NCI-H1694 treated with DMSO at 0.1 percent for 48 hours (cell line): ENCODE data around the gene C22orf15.

Source experiments
- DNase-seq: peaks from one replicate; lab custom pipeline; 2025; lab: John Stamatoyannopoulos, UW

C22orf15 gene

GRCh38 chr22:23789121-23789520 lies 26.3 kb downstream of the C22orf15 start:
- no peak for DNase-seq

GRCh38 chr22:23789638-23790037 lies 26.8 kb downstream of the C22orf15 start:
- no peak for DNase-seq

GRCh38 chr22:23790819-23791737 lies 28.3 kb downstream of the C22orf15 start:
- no peak for DNase-seq

GRCh38 chr22:23791738-23792645 lies 29.2 kb downstream of the C22orf15 start:
- no peak for DNase-seq

DNA sequence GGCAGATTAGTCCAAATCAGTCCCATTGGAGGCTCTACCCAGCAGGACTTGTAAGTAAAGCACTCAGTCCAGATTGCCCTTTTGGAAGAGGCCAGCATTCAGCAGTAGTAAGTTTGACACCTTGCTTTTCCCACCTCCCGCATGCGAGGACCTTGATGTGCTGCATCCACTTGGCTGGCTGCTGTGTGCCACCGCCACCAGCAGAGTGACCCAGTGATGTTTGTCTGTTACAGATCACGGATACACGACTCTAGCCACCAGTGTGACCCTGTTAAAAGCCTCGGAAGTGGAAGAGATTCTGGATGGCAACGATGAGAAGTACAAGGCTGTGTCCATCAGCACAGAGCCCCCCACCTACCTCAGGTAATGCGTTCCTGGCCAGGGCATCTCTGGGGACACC lies 30.5 kb downstream of the C22orf15 start:
- DNase-seq: no peak

GRCh38 chr22:23796461-23796860 lies 33.7 kb downstream of the C22orf15 start:
- no peak for DNase-seq

DNA sequence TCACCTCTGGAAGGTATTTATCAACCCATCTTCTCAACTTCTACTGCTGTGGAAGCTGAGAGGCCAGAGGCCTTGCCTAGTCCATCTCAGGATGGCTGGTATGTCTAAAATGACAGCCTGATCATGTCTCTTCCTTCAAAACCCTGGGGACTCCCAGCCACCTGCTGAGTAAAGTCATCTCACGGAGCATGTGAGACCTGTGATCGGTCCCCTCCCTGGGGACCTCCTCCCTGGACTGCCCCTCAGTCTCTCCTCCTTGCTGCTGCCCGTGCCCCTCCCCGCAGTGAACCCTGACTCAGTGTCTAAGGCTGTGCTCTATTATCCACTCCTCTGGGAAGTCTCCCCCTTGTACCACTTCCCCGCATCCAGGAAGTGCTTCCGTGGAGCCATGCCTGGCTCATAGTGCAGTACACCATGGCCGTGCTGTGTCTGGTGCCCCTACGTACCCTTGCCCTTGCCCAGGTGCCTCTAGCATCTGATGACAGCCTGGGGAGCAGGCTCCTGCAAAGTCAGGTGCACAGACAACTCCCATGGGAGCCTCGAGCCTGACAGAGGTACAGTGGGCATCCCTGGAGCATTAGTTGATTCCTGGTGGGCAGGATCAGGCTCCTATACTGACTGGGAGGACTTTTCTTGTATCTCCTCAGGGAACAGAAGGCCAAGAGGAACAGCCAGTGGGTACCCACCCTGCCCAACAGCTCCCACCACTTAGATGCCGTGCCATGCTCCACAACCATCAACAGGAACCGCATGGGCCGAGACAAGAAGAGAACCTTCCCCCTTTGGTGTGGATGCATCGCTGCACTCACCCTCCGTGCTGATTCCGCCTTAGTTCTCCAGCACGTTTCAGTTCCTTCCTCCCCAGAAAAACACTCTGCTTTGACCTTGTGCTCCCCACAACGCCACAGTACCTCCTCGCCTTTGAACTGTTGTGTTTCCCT lies 37.8 kb downstream of the C22orf15 start:
- DNase-seq: no peak

DNA sequence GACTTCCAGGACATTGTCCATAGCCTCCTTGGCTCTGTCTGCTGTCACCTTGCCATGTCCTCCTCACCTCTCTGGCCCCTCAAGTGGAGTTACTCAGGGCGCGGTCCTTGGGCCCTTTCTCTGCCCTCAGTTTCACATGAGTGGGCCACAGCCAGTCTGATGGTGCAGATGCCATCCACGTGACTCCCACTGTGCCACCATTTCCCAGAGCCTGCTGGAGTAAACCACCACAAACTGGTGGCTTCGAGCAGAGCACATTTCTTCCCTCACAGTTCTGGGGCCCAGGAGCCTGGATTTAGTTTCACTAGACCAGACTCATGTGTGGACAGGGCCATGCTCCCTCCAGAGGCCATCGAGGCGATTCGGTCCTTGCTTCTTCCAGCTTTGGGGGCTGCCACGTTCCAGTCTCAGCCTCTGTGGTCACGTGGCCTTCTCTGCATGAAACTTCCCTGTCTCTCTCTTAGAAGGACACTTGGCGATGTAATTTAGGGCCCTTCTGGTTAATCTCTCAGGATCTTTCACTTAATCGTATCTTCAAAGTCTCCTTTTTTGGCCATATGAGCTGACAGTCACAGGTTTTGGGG lies 38.5 kb downstream of the C22orf15 start:
- DNase-seq: no peak

GRCh38 chr22:23801886-23802377 lies 39.1 kb downstream of the C22orf15 start:
- DNase-seq: no peak

GRCh38 chr22:23803001-23803819 lies 40.4 kb downstream of the C22orf15 start:
- no peak for DNase-seq

GRCh38 chr22:23804781-23805291 lies 42.0 kb downstream of the C22orf15 start:
- DNase-seq: no peak

DNA sequence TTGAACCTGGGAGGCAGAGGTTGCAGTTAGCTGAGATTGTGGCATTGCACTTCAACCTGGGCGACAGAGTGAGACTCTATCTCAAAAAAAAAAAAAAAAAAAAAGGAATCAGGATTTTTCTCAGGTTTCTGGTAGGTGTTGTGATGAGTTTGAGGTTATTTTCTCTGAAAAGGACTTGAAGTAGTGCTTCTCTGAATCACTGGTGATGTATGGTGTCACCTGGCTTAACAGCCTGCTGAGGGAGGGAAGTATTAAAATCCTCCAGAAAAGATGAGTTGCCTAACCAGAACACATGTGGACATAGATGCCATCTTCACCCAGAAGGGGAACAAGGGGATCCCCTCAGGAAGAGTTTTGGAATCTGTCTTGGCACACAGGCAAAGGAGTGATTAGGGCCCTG lies 44.0 kb downstream of the C22orf15 start:
- DNase-seq: no peak

GRCh38 chr22:23812378-23812777 lies 49.6 kb downstream of the C22orf15 start:
- no peak for DNase-seq
